ENCODE results near the gene SAMD11.

The SAMD11 gene

DNA sequence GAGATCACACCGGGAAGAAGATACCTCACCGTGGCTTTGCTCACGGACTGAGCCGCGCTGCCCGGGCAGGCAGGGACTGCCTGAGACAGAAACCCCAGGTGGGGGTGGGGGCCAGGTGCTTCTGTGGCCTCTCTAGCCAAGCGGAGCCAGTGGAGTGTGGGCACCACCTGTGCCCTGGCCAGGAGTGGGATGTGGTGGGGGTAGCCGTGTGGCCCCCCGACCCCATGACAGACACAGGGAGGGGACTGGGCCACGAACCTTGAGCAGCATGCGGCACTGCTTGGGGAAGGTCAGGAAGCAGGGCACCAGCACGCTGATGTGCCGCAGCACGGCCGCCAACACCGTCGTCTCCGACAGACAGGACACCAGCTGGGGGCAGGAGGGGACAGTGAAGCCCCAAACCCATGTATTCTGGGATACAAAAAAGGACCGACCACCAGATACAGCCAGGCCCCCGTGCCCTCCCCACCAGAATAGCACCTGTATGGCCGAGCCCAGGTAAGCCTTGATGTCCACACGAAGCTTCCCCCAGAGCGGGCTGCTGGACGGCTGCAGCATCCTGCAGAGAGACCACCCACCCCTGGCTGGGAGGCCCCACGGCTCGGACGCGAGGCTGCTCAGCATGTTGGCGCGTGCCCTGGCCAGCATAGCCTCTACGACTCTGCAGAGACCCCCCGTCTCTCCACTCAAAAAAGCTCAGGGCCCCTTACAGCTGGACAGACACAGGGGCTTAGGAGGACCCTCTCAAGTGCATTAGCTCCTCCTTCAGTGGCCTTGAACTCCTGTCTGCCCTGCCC lies 30.0 kb downstream of the SAMD11 start:
- no peak overlapping the region for H3K27ac Mint-ChIP-seq
- H3K4me3 Mint-ChIP-seq, result no peak overlapping the region
- no peaks in the 10 kb centered on the region for H3K9me3 Mint-ChIP-seq
- H3K4me1 Mint-ChIP-seq, result peaks cover 20% of the 10 kb centered on the region
- no peak for DNase-seq
- TF ChIP-seq, protein P1, sequence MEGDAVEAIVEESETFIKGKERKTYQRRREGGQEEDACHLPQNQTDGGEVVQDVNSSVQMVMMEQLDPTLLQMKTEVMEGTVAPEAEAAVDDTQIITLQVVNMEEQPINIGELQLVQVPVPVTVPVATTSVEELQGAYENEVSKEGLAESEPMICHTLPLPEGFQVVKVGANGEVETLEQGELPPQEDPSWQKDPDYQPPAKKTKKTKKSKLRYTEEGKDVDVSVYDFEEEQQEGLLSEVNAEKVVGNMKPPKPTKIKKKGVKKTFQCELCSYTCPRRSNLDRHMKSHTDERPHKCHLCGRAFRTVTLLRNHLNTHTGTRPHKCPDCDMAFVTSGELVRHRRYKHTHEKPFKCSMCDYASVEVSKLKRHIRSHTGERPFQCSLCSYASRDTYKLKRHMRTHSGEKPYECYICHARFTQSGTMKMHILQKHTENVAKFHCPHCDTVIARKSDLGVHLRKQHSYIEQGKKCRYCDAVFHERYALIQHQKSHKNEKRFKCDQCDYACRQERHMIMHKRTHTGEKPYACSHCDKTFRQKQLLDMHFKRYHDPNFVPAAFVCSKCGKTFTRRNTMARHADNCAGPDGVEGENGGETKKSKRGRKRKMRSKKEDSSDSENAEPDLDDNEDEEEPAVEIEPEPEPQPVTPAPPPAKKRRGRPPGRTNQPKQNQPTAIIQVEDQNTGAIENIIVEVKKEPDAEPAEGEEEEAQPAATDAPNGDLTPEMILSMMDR (IDR thresholded peaks at IDR 0.05), result no peak
- H3K27me3 Mint-ChIP-seq (ENCODE audit: low read depth, poor library complexity), result peaks cover 3% of the 10 kb centered on the region
- peaks cover 48% of the 10 kb centered on the region for H3K36me3 Mint-ChIP-seq (ENCODE audit: low read depth)

DNA sequence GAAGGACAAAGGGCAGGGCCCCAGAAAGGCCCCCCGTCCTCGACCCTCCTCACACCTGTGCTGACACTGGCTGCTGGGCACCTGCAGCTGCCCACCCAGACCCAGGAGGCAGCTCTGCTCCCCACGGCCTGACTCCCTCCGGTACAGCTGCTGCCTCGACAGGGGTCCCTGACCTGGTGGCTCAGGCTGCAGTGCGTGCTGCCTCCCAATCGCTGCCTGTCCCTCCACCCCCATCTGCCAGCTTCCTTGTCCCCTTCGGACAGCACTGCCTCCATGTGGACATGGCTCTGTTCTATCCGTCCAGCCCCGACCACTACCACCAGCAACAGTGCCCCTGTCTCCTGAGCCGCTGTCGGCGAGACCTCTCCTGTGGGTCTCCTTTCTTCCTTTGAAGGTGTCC lies 31.2 kb downstream of the SAMD11 start:
- Mint-ChIP-seq H3K4me1 (peaks cover 21% of the 10 kb centered on the region), H3K4me3 (no peak overlapping the region), H3K27ac (no peak overlapping the region), H3K27me3 (ENCODE audit: low read depth, poor library complexity) (peaks cover 10% of the 10 kb centered on the region), H3K36me3 (ENCODE audit: low read depth) (peaks cover 37% of the 10 kb centered on the region), H3K9me3 (no peaks in the 10 kb centered on the region)
- TF ChIP-seq, protein P1 (IDR thresholded peaks at IDR 0.05), result no peak
- DNase-seq, result no peak

DNA sequence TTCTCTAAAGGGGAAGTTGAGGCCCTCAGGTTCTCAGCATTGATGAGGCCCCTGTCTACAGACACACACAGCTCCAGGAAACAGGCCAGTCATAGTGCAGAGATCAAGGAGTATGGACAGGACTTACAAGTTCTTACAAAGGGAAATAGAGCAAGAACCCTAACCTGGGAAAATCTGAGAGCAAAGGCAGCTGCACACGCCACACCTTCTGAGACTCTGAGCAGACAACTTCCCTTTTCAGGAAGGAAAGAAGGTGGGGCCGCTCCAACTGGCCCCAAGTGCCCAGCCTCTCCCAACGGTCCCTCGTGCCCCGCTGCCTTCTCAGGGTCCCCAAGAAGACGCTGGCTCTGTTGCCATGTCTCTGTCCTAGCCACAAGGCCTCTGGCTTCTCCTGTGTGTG lies 31.8 kb downstream of the SAMD11 start:
- no peak for DNase-seq
- Mint-ChIP-seq H3K4me1 (peaks cover 21% of the 10 kb centered on the region), H3K27me3 (ENCODE audit: low read depth, poor library complexity) (peaks cover 15% of the 10 kb centered on the region), H3K9me3 (no peaks in the 10 kb centered on the region), H3K36me3 (ENCODE audit: low read depth) (peaks cover 32% of the 10 kb centered on the region), H3K4me3 (no peak overlapping the region), H3K27ac (no peak overlapping the region)
- TF ChIP-seq, protein P1 (IDR thresholded peaks at IDR 0.05), result no peak

DNA sequence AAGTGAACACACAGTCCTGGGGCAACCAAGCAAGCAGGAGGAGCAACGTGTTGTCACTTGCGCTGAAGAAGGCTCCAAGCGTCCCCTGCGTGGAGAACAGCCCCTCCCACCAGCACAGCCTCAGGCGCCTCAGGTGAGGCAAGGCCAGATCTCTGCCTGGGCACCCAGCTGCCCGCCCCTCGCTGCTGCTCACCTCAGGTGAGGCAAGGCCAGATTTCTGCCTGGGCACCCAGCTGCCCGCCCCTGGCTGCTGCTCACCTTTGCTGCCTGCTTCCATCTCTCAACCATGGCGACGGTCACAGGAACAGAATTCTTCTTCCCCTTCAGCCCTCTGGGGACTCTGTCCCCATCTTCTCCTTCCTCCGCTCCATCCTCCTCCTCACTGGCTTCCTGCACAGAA lies 32.9 kb downstream of the SAMD11 start:
- Mint-ChIP-seq H3K27me3 (ENCODE audit: low read depth, poor library complexity) (peaks cover 19% of the 10 kb centered on the region), H3K9me3 (no peaks in the 10 kb centered on the region), H3K27ac (no peak overlapping the region), H3K36me3 (ENCODE audit: low read depth) (peaks cover 23% of the 10 kb centered on the region), H3K4me1 (peaks cover 17% of the 10 kb centered on the region), H3K4me3 (no peak overlapping the region)
- no peak for DNase-seq
- TF ChIP-seq, protein P1 (IDR thresholded peaks at IDR 0.05), result no peak

DNA sequence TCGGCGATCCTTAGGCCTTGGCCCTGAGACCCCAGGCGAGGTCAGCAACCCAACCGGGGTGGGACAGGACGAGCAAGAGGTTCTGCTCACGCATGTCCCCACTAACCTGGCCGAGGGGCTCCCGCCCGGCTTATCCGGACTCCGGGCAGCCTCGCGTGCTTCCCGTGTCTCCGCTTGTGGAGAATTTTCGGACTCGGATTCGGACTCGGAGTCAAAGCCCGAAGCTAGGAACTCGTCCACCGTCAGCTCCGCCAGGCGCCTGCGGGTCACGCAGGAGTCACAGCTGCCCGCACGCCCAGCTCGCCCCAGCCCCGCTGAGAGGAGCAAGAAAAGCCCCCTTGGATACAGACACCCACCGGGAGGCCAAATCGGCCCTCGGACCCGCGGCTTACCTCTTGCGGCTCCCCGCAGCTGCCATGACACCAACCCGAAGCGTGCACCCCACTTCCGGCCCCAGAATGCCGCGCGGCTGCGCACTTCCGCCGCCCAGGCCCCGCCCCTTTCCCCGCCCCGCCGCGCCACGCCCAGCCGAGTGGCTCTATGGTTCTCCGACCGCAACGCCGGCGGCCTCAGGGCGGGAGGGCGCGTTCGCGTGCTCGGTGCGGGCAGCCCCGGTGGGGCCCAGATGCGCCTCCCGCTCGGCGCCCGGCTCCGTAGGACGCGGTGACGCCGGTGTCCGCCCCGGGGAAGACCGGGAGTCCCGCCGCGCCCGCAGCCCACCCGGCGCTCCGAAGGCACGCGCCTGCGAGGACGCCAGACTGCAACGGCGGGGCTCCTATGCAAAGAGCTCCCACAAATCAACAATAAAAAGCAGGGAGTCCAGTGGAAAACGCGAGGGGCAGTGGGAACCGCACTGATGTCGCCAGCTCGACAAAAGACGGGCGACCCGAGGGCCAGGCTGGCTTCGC lies 35.4 kb downstream of the SAMD11 start, which contains the start of gene NOC2L:
TSS of gene NOC2L (minus strand) at position 434 of the 908 bp plus-strand sequence. CDS start at position 418, 16 bp downstream.
- Mint-ChIP-seq H3K9me3 (no peaks in the 10 kb centered on the region), H3K4me1 (peaks cover 16% of the 10 kb centered on the region), H3K27me3 (ENCODE audit: low read depth, poor library complexity) (peaks cover 28% of the 10 kb centered on the region), H3K27ac (no peak within 1 kb of the TSS), H3K4me3 (peak within 1 kb of the TSS; percentile 96), H3K36me3 (ENCODE audit: low read depth) (peaks cover 18% of the 10 kb centered on the region)
- peak; percentile 98 for DNase-seq
- TF ChIP-seq, protein P1 (IDR thresholded peaks at IDR 0.05), result no peak
